Mucosa of descending colon (tissue), 3 donors: Measurements from ENCODE around the gene KCNQ5. TPM values are rescaled to one million over a fixed set of nuclear protein-coding genes. Genes with fewer than 3 reads are reported as not detected.

Experiments used
- ATAC-seq: fragments of 200-7000 bp; cut with Tn5 transposase; one replicate; pipeline ENCODE4 v1.9.1; 2020; ENCODE audit warnings: mild to moderate bottlenecking, moderate library complexity
- DNase-seq, 3 donors: peaks; one replicate each; pipeline ENCODE4 v3.0.0-alpha.2; 2020
- H3K36me3 ChIP-seq: fragments of 200-600 bp; one replicate; pipeline ENCODE4 v1.8.0; 2021; ENCODE audit warnings: low read depth, mild to moderate bottlenecking
- H3K4me1 ChIP-seq: fragments of 200-600 bp; one replicate; pipeline ENCODE4 v1.8.0; 2021; ENCODE audit warnings: low read depth, mild to moderate bottlenecking
- H3K4me3 ChIP-seq: fragments of 200-600 bp; one replicate; pipeline ENCODE4 v1.8.0; 2021; ENCODE audit warnings: mild to moderate bottlenecking
- H3K9me3 ChIP-seq: fragments of 200-600 bp; one replicate; pipeline ENCODE4 v1.8.0; 2021; ENCODE audit warnings: mild to moderate bottlenecking
- CTCF ChIP-seq: fragments of 200-600 bp; IDR thresholded peaks from one replicate; pipeline ENCODE4 v1.8.0; 2022; ENCODE audit warnings: antibody characterized with exemption, mild to moderate bottlenecking
- intact Hi-C, 2 donors: fragments of 100-400 bp; cut with DNase I in 1 of 2; cut with micrococcal nuclease in 1 of 2; formaldehyde crosslinking; loops; one replicate each; pipeline versions ENCODE4 v1.11.0 to v1.11.1; 2022; cut with DNase I, micrococcal nuclease
- total RNA-seq, 3 donors: library from RNA; stranded (reverse); fragmentation: NEBNext Ultra II Directional in 2 of 3; extraction: Animal tissue kit (Norgen Biotek cat#: 25700) in 2 of 3; gene quantifications; one replicate each; pipeline versions ENCODE4 v1.2.1 to v1.2.4, GENCODE V29; 2021 to 2023
- donor health status: DM: no; HTN: no; CAD: no; lungs with moderate emphysema.
- donor health status: DM: no; HTN: no; CAD: no.
- donor health status: DM: no; HTN: yes; CAD: no.

KCNQ5 gene
- total RNA-seq, 3 donors from 2014 or later, result 0.14 to 2.3 (median 0.17) TPM

- no peaks in the 10 kb centered on the region for H3K9me3 ChIP-seq
- H3K4me3 ChIP-seq, result no peak overlapping the region
- DNase-seq (no peak), ATAC-seq (no peak)
- H3K36me3 ChIP-seq, result no peaks in the 10 kb centered on the region
- no peaks in the 10 kb centered on the region for H3K4me1 ChIP-seq
- intact Hi-C loops, result no loop called here
- no peak for TF ChIP-seq CTCF
These were observed 328.4 kb downstream of the KCNQ5 start for GRCh38 chr6:72950114-72950860.

DNA sequence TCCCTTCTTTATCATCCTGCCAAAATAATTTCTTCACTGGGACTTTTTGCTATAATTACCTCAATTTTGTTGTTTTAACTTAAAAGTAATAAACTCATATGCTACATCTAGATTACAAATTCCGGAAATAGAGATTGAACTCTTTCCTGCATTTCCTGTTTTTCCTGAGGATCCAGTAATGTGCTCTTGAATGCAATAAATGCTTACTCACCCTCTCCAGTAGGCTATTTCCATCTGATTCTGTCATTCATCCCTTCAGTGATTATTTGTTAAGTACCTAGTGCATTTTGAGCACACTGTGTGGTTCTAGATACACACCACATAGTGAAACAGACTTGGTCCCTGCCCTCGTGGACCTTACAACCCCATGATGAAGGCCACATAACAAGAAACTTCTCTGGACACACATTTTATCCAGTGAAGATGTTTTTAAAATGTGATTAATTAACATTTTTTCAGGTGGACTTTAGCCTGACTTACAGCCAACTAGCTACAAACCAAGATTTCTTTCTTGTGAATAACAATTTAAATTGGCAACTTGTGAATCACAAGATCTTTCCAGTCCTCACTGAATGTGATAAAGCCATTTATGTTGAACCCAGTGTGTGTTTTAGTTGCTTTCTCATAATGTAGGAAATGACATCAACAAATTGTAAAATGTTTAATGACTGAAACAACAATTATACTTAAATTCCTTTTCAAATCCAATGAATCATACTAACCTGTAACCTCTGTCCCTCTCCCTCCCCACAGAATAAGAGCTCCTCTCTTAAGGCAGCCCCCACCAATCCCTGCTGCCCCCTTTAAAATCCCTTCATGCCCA lies 331.2 kb downstream of the KCNQ5 start:
- DNase-seq (no peak), ATAC-seq (no peak)
- Histone ChIP-seq H3K4me3 (no peak overlapping the region), H3K36me3 (no peaks in the 10 kb centered on the region), H3K4me1 (no peaks in the 10 kb centered on the region), H3K9me3 (no peaks in the 10 kb centered on the region)
- intact Hi-C loops, result no loop called here
- no peak for TF ChIP-seq CTCF

DNA sequence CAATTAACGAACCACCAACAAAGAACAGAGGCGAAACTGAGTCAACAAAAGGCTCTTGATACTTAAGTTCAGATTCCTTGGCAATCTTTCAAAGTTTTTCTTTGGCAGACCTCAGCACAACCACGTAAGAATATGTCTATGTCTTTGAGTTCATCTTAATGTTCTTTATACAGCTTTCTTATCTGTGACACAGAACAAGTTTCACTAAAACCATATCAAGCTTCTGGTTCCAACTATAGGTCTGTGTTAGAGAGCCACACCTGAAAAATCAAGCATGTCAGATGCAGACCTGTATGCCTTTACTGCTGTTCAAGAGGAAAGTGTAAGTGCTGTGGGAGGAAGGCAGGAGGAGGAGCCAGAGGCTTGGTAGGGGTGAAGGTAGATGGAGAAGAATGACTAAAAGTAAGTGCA lies 332.1 kb downstream of the KCNQ5 start:
- H3K36me3 ChIP-seq, result no peaks in the 10 kb centered on the region
- H3K9me3 ChIP-seq, result no peaks in the 10 kb centered on the region
- no peaks in the 10 kb centered on the region for H3K4me1 ChIP-seq
- no peak for TF ChIP-seq CTCF
- intact Hi-C loops, result no loop called here
- ATAC-seq, result no peak
- H3K4me3 ChIP-seq, result no peak overlapping the region
- DNase-seq, result no peak

DNA sequence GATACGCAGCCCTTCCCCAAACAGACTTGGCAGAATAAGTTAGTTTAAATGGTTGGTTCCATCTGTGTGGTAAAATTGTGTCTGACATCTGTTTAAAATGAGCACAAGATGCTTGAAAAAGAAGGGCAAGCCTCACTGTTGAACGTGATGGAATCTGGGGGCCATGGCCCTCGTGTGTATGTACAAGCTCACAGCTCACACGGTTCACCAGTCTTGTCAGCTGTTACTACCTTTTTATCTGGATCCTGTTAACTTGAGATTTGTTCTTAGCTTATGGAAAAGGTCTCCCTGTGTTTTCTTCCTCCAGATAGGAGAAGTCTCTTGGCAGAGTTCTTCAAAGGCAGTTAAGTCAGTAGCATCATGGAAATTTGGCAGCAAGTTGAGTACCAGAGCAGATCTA lies 332.9 kb downstream of the KCNQ5 start:
- TF ChIP-seq CTCF, result no peak
- ATAC-seq, result no peak
- Histone ChIP-seq H3K4me3 (no peak overlapping the region), H3K4me1 (no peaks in the 10 kb centered on the region), H3K9me3 (no peaks in the 10 kb centered on the region), H3K36me3 (no peaks in the 10 kb centered on the region)
- no peak for DNase-seq
- intact Hi-C loops, result no loop called here

DNA sequence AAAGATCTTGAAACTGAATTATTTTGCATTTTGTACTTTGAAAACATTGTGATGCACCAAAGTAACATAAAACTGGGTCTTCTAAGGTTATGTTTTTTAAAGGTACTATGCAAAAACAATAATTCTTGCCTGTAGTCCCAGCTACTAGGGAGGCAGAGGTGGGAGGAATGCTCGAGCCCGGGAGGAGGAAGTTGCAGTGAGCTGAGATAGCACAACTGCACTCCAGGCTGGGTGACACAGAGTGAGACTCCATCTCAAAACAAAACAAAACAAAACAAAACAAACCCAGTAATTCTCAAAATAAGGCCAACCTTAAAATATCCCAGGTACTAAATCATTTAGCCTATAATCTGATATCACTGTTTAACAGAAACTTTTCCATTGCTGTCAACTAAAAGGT lies 333.8 kb downstream of the KCNQ5 start:
- no peak overlapping the region for H3K4me3 ChIP-seq
- H3K4me1 ChIP-seq, result no peaks in the 10 kb centered on the region
- no peaks in the 10 kb centered on the region for H3K9me3 ChIP-seq
- no peaks in the 10 kb centered on the region for H3K36me3 ChIP-seq
- ATAC-seq (no peak), DNase-seq (no peak)
- intact Hi-C loops, result no loop called here
- TF ChIP-seq CTCF, result no peak
